Activated CD8-positive, alpha-beta memory T cell treated with anti-CD3 and anti-CD28 coated beads for 1 hour (primary cell): ENCODE data around the gene PAK6.

ENCODE experiments used
- DNase-seq, 2 donors: peaks; one replicate each; pipeline ENCODE4 v3.0.0-alpha.2; 2020; ENCODE audit warnings: low read depth in 1 of 2; ENCODE audit errors: extremely low read depth in 1 of 2

Gene PAK6

DNA sequence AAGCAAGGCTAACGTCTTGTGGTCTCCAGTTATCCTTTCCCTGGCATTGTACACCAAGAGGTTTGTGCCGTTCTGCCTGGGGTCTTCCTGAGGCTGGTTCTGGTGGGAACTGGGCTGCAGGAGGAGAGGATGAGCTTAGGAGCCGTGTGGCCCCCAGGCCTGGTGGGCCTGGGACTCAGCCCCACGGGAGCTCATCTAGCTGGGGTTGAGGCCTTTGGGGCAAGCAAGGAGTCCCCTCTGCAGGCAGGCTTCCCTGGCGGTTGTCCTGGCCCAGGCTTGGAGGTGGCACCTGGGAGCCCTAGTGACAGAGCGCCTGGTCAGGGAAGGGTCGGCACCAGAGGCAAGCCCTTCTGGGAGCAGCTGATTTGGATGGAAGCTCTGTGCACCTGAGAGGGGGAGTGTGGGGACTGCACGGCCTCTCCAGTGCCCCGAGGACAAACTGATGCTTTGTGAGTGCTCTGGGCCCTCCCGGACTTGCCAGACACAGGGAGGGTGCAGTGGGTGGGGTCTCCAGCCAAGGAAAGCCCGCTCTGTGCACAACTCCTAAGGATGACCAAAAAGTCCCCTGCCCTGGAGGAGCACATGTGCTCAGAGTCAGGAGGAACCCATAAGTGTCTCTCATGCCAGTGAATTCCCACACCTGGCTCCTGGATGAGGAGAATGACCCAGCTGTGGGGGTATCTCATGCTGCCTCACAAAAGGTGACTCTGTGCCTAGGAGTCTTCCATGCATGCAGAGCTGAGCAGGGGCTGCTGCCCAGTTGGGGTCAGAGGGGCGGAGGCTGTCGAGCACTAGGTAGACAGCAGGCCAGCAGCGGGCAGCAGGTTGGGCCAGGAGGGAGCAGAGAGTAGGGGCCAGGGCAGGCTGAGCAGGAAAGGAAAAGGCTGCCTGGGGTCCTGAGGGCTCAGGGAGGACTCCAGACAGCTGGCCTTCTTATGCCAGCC lies 2.7 kb downstream of the PAK6 start:
- no peak for DNase-seq

- no peak for DNase-seq
Measured at GRCh38 chr15:40242213-40242599, 3.3 kb downstream of the PAK6 start.

DNA sequence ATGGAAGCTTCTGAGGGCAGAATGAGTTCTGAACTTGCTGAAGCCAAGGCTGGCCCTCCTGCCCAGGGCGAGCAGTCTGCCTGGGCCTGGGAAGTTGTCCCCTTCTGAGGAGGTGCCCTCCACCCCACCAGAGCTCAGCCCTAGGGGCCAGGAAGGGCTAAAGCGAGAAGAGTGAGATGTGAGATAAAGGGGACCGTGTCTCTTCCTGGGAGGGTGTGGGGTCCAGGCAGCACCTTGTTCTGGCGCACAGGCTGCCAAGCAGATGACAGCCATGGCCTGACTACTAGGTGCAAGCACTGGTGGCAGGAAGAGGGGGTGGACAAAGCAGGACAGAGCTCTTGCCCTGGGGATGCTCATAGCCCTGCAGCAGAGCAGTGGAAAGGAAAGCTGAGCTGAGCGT lies 3.7 kb downstream of the PAK6 start:
- DNase-seq, result no peak

GRCh38 chr15:40243126-40243810 lies 4.4 kb downstream of the PAK6 start:
- DNase-seq, result no peak

DNA sequence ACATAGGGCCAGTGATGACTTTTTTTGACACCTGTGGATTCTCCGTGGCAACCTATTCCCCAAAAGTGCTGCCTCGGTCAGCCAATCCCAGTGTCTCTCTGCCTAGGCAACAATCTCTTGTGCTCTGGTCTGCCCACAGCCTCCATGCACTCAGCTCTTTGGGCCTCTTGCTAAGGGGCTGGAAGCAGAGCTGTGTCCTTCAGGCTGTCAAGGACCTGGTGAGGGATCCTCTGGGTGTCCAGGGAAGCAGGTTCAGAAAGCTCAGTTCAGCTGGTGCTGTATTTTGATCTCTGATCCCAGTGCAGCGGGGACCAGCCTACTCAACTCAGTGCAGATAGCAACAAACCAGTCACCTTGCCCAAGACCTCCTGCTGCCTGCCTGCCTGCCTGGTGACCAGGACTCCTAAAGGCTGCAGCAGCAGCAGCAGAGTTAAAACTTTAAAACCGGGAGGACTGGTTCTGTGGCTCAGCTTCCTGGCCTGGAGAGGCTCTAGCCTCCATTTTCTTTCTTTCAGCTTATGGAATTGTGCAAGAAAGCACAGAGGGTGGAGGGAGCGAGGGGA lies 6.2 kb downstream of the PAK6 start:
- DNase-seq, result no peak

- no peak for DNase-seq
Measured at GRCh38 chr15:40245666-40246450, 7.0 kb downstream of the PAK6 start.

DNA sequence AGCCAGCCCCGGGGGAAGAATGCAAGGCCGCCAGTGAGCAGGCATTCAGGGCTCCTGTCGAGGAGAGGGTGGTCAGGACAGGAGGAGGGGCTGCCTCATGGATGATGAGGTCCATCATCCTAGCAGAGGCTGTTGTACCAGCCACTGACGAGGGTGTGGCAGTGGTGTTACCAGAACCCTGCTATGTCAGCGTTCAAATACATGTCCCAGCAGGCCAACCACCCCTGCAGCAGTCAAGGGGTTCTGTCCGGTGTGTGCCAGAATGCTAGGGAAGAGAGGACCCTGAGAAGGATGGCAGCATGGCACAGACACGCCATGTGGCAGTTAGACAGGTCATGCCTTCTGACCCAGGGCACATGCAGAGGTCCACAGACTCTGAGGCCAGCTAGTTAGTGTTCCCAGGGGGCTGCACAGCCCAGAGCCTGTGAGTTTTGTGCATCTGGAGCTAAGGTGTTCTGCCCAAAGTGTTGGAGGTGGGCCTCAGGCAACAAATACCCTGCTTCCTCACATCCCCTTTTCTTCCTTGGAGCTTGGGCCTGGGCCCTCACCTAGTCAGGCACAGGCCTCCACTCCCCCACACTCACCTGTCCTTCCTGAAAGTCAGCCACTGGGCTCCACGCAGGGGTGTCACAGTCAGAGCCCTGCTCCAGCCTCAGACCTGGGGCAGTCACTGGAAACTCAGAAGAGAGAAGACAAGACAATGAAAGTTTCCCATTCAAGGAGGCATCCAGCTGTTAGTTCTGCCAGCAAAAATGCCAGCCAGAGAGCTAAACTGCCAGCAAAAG lies 7.8 kb downstream of the PAK6 start:
- no peak for DNase-seq

DNA sequence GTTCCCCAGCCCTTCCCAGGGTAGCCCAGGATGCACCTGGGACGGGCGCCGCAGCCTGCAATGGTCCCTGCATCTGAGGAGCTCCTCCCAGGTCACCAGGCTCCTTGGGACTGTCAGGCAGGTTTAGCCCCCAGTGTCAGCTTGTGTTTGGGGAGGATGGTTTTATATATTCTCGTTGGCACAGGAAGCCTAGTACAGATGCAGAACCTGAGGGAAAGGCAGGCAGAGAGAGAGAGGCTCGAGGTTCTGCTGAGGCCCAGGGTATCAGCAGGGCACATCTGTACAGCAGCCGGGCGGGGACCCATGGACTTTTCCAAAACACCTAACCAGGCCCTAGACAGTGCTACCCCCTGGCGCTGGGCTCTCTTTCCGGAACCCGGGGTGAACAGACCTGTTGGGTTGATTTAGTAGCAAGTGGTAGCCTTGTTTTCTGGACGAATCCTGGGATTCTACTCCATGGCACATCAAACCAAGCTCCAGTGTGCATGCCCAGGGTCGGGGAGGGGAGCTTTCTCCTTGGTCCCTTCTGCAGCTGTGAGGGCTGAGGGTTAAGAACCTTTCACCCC lies 8.6 kb downstream of the PAK6 start:
- DNase-seq, result no peak

- DNase-seq, result no peak
Measured at GRCh38 chr15:40248006-40248783, 9.3 kb downstream of the PAK6 start.

DNA sequence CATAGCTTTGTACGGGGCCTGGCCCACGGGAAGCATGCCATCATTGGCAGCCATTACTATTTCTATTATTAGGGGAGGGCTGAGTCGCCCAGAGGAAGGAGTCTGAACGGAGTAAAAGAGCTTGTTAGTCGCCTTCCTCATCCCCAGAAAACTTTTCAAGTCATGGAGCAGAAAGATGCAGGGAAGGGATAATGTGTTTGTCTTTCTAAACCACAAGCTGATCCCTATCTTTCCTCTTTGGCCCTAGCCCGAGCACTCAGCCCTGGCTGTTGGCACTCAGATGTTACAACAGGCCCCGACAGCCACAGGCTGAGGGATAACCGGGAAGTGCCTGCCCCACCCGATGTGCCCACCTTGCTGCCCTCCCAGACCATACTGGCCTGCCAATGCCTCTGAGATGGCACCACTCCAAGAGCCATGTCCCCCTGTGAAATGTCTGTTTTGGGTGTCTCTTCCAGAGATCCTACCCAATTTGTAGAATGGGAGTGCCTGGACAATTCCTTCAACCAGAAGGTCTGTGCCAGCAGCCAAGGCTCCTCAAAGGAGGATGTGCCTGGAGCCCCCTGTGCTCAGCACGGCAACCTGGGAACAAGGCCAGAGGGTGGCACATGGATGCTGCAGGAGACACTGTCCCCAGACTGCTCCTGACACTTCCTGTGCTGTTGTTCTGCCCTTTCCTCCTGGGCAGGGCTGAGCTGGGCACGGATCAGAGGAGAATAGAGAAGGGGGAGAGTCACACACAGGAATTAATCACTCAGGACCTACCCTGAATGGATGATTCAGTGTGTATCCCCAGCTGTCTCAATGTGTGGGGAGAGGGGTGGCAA lies 10.8 kb downstream of the PAK6 start:
- no peak for DNase-seq

GRCh38 chr15:40250304-40250656 lies 11.4 kb downstream of the PAK6 start:
- no peak for DNase-seq

- no peak for DNase-seq
Measured at GRCh38 chr15:40250771-40251483, 12.1 kb downstream of the PAK6 start.

DNA sequence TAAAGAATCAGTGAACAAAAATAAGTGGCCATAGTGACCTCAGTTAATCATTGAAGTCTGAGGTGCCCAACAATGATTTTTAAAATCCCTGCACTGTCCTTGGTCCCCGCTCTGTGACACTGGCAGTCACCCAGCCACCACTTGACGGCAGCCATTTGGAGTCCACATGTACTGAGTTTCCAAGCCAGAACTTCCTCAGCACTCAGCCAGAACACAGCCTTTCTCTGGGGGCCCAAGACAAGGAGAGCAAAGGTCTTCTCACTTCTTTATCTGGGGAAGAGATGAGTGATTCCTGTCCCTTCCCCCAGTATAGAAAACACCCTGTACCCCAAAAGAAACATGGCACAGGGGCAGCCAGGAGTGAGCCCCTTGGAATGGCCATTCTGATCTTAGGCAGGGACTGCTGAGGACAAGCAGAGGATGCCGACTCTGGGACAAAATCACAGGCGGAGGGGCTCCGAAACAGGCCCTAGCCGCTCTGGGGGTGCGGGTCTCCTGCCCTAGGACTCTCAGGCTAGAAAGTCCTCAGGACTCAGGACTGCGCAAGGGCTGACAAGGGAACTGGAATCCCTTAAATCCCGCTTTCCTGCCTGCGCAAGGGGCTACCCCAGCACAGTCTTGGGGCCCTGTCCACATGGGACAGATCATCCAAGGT lies 12.8 kb downstream of the PAK6 start:
- DNase-seq, result no peak

DNA sequence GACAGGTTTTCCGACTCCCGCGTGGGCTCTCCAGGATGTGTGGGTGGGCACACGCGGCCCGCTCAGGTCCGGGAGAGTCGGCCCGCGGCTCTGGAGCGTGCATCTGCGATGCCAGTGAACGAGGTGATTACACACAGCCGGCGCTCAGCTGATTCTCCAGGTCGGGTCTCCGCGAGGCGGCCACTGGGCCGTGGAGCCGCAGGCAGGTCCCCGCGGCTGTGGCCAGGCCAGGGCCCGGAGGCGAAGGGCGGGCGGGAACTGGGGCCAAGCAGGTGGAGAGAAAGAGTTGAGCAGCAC lies 13.2 kb downstream of the PAK6 start:
- no peak for DNase-seq

DNA sequence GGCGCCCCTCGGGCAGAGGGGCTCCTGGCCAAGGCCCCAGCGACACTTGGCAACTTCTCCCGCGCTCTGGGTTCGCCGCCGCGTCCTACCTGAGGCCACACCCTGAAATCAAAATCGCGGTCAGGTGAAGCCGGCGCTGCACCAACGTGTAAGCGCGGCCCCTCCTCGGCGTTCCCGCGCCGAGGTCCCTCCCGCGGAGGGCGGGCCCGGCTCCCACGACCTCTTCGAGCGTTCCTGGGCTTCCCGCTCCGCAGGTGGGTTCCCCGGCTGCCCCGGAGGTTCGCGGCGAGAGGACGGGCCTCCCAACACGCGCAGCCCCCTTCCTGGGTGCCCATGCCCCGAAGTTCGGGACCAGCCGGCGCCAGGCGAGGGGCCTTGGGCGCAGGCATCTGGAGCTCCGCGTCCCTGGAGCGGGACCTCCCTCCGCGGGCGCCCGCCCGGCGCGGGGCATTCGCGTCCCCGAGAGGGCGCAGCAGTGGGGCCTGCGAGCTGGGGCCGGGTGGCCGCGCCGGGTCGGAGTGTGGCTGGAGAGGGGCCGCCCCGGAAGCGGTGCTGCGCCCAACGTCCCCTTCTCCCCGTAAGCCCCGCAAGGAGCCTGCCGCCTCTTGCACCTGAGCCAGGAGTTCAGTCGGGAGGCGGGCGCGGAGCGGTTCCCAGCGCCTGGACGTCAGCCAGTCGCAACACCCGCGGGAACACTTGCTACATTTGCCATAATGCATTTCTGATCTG lies 13.7 kb downstream of the PAK6 start:
- no peak for DNase-seq

DNA sequence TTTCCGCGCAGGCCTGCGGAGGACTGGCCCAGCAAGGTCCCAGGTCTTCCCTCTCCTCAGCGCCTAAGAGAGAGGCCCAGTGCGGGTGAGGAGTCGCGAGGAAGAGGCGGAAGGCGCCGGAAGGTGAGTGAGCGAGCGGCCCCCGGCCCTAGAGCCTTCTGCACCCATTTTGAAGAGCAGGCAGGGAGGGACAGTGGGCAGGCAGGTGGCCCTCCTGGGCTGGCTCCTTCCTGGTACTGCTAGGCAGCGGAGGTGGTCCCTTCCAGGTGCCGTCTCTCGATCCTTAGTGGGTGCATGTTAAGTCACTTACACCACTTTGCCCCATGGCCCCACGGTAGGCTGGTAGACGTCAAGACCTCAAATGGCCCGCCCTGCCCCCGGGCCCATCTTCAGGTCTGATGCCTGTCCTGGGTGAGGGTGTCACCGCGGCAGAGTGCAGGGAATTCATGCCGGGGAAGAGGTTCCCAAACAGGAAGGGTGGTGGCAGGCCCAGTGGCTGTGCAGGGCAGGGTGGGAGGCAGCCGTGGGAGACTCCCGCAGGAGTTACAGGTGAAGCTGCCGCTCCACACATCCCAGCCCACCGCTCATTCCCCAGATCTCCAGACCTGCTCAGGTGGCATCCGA lies 14.4 kb downstream of the PAK6 start:
- no peak for DNase-seq
